Retinal pigment epithelial cell (primary cell): ENCODE results near the gene IGFBP5.

Experiments
- DNase-seq: peaks from one replicate; pipeline ENCODE4 v3.0.0-alpha.2; 2010; ENCODE audit warnings: low read depth
- H3K4me3 ChIP-seq: 2 replicates; pipeline ENCODE4 v1.5.1; 2011; ENCODE audit warnings: mild to moderate bottlenecking, low read length, control low read depth, moderate library complexity
- TF ChIP-seq, protein P1 (sequence below): conservative IDR thresholded peaks from 2 replicates; pipeline ENCODE4 v1.5.1; 2011; ENCODE audit warnings: low read depth, low read length, control low read depth, inconsistent platforms

IGFBP5 gene

DNA sequence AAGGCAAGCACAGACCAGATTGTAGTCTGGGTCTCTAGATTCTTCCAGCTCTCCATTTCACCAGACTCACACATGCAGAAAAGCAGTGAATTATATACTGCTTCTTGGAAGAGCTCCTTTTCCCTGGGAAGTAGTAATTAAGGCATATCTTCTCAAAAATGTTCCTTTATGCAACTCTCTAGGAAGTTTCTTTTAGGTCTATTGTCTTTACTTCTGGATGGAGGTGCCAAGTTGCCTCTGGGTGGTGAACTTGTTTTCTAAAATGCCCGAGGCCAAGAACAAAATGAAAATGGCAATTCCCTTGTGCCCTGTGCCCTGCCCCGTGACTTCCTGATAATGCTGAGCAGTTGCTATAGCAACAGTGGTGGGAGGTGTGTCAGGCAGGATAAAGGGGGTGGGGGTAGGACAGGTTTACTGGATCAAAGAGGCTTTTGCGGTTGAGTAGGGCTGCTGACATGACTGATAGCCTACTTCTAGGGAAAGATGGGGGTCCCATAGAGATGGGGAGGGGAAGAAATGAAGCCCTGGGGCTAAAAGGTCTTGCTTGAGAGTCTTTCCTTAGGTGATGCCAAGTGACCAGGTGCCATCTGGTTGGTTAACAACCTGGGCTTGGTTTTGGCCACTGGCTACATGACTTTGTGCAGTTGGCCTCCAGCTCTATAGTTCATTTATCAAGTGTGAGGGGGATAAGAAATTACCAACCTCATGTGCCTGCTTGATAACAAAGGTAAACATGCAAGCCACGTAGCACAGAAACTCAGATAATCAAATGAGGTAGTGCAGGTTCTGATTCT lies 50.3 kb downstream of the IGFBP5 start:
- H3K4me3 ChIP-seq: no peak overlapping the region
- no peak for DNase-seq
- TF ChIP-seq, protein P1, sequence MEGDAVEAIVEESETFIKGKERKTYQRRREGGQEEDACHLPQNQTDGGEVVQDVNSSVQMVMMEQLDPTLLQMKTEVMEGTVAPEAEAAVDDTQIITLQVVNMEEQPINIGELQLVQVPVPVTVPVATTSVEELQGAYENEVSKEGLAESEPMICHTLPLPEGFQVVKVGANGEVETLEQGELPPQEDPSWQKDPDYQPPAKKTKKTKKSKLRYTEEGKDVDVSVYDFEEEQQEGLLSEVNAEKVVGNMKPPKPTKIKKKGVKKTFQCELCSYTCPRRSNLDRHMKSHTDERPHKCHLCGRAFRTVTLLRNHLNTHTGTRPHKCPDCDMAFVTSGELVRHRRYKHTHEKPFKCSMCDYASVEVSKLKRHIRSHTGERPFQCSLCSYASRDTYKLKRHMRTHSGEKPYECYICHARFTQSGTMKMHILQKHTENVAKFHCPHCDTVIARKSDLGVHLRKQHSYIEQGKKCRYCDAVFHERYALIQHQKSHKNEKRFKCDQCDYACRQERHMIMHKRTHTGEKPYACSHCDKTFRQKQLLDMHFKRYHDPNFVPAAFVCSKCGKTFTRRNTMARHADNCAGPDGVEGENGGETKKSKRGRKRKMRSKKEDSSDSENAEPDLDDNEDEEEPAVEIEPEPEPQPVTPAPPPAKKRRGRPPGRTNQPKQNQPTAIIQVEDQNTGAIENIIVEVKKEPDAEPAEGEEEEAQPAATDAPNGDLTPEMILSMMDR: no peak

DNA sequence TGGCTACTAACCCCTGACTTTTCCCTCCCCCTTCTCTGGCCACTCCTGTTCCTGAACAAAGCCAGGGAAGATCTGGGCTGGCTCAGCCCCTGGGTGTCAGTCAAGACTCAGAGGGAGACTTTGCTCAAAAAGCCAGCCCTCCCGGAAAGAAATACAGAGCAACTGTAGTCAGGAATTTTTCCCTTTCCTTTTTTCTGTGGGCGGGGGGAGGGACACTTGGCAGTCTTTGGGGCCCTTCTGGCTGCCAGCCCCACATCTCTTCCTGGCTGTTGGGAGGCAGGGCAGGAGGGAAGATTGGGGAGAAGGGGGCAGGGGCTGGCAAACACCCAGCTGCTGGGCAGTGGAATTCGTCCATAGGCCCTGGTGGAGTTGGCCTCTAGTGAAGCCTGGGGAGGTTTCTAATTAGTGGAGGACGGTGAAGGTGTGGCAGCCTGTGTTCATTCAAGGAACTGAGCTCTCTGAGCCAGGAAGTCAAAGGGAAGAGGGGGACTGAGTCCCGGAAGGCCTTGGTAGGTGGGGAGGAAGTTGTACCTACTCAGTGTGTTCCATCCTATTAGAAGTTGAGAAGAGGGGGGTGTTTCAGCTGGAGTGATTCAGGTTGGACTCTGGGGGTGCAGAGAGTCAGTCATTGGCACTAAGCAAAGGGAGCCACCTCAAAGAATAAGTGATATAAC lies 51.2 kb downstream of the IGFBP5 start:
- TF ChIP-seq, protein P1: no peak
- DNase-seq: no peak
- H3K4me3 ChIP-seq: no peak overlapping the region

DNA sequence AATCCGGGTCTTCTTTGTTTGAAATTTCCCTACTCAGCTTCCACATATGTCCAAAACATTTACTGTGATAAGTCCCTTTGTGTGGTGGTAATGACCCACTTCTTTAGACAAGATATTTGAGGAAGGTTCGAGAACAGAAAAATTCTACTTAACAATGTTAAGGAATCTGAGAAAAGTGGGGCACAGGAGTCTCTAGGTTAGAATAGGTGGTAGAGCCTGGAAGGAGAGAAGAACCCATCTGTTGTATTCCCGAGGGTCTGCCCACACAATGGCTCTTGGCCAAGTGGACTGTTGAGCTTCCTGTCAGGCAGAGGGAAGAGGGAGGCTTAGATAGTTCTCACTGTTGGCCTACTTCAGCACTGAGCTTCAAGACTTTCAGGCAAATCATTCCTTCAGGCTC lies 57.9 kb downstream of the IGFBP5 start:
- TF ChIP-seq, protein P1: no peak
- no peak overlapping the region for H3K4me3 ChIP-seq
- no peak for DNase-seq

DNA sequence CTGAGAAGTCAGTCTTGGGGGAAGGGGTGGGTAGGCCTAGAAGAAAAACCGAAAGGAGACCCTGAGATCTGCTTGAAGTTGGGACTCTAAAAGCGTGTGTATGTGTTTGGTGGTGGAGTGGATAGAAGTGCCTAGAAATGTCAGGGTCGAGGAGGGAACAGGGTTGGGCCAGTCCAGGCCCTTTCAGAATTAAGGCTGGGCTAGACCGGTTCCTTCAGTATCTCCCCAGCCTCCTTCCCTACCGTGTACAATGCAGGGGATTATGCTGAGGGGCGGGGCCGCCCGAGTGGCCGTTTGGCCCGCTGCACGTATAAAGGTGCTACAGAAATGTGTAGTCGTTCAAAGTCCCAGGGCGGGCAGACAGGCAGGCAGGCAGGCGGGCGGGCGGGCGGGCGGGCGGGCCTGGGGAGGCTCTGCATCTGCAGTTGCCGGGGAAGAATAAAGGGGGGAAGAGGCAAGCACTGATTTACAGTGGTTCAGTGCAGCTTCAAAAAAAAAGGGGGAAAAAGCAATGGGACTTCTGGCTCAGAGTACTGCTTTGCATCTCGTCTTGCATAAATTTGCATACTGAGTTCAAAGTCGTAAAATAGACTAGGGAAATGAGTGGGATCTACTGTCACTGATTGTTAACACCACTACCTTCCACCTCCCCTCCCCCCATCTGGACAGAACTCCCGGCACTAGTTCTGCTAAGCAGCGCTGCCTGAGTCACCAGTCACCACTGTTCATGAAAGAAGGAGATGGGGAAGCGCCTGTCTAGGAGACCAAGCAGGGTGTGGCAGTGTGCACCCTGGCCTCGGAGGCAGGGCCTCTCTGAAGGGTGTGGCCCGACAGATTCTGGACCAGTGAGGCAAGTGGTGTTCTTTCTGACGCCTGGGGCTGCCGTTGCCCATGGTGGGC lies 58.5 kb downstream of the IGFBP5 start:
- TF ChIP-seq, protein P1: no peak

DNA sequence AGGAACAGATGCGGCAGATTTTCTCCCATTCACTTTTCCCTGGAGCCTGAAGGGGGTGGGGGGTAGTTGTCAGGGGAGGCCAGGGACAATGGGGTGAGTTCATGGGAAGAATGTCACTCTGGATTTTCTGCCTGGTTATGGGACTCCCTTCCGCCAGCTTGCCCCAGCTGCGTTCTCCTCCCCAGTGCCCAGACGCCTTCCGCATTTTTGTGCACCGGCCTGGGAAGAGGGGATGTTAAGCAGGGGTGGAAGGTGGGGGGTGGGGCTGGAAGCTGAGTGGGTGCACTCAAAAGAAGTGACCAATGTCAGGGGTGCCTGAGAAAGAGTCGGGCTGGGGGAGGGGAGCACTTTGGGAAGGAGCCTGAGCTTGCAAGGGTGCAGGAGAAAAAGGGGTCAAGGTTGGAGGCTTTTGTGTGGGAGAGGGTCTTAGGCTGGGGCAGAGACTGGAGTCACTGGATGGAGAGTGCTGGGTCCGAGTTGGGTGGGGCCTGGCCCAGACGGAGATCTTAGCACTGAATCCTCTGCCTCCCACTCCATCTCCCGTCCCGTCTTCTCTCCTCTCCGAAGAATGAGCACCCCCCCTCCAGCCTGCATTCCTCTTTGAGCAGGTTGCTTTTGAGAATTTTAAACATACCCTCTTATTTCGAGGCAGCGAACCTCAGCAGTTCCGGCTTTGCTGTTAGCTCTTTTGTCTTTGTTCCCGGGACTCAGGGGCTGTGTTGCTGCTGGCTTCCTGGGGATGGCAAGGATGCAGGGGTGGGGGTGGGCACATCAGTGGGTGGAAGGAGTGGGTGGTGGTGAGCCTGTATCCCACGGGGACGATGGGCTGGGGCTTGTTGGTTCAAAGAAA lies 59.4 kb downstream of the IGFBP5 start:
- TF ChIP-seq, protein P1: no peak
- H3K4me3 ChIP-seq: no peak overlapping the region
- DNase-seq: no peak

More for the DNA sequence above, 58.5 kb downstream of the IGFBP5 start:
- no peak overlapping the region for H3K4me3 ChIP-seq
- DNase-seq: no peak

DNA sequence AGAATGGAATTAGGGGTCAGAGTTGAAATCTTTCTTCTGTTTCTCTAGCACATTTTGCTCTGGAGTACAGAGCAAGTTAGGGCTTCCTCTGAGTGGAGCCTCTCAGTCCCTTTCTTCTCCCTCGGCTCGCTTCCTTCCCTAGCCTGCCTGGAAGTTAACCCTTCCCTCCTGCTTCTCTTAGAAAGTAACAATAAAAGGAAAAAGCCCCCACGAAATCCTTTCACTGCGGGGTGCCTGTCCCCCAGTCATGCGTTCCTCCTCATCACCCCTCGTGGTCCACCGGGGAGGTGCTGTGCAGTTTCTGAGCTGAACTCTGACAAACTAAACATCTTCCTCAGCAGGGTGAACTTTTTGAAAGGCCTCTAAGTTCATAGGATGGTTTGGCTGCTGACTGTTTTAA lies 60.2 kb downstream of the IGFBP5 start:
- H3K4me3 ChIP-seq: no peak overlapping the region
- no peak for DNase-seq
- TF ChIP-seq, protein P1: no peak
